Sciatic nerve (tissue), 2 donors: Measurements from ENCODE around the gene ACER2. TPM values are rescaled to one million over a fixed set of nuclear protein-coding genes. Genes with fewer than 3 reads are reported as not detected.
"Not testable (repeated sequence)": the region's sequence is repeated elsewhere in the genome, so short reads cannot be mapped to it uniquely, and the experiment has no call there.

ENCODE experiments used
- ATAC-seq: fragments of 200-7000 bp; cut with Tn5 transposase; one replicate; pipeline ENCODE4 v1.9.1; 2020; ENCODE audit warnings: mild to moderate bottlenecking, moderate library complexity
- DNase-seq: peaks from one replicate; pipeline ENCODE4 v3.0.0-alpha.2; 2020; ENCODE audit warnings: low spot score
- intact Hi-C: fragments of 100-400 bp; cut with DNase I; formaldehyde crosslinking; loops from one replicate; pipeline ENCODE4 v1.14.2; 2022
- total RNA-seq: library from RNA; stranded (reverse); fragmentation: NEBNext Ultra II Directional; extraction: Animal tissue kit (Norgen Biotek cat#: 25700); gene quantifications from one replicate; pipeline ENCODE4 v1.2.1, GENCODE V29; 2021
- donor health status: DM: no; HTN: no; CAD: no.
- donor health status: DM: no; HTN: no; CAD: no.

The ACER2 gene
- total RNA-seq: 10.7 TPM

- ATAC-seq (peak; percentile 98), DNase-seq (peak; percentile 97)
- intact Hi-C loops: no loop called here
Measured at GRCh38 chr9:19408693-19409400, at the start of gene ACER2. TSS of gene ACER2 (plus strand) at chr9:19409009. CDS start at chr9:19409085, 76 bp downstream.

DNA sequence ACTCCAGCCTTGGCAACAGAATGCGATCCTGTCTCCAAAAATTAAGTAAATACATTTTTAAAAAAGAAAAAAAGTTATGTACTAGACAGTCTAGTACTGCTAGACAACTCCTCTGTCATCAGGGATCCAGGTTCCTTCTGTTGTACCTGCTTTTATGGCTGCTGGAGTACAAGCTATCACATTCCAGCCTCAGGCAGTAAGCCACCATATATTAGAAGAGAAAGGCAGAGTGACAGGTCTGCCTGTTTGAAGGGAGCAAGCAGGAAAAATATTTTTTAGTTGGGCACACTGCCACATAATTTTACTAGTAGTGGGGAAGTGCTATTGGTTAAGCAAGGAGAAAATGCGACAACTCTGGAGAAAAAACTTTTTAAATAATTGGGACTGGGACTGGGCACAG lies 39.7 kb upstream of the ACER2 start:
- intact Hi-C loops: no loop called here
- DNase-seq (no peak), ATAC-seq (no peak)

DNA sequence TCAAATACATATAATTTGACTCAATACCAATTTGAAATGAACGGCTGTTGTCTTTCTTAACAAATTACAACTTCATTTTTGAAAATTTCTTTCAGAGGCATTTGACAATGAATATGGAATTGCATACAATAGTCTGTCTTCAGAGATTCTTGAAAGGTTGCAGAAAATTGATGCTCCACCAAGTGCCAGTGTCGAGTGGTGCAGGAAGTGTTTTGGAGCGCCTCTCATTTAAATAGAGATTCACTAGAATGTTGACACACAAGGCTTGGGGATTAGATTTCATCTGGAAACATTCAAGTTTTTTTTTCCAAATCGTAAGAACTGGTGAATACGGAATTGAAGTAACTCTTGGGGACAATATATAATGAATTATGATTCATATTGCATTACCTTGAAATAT lies 36.9 kb upstream of the ACER2 start:
- intact Hi-C loops: no loop called here
- no peak for DNase-seq
- ATAC-seq: no peak

DNA sequence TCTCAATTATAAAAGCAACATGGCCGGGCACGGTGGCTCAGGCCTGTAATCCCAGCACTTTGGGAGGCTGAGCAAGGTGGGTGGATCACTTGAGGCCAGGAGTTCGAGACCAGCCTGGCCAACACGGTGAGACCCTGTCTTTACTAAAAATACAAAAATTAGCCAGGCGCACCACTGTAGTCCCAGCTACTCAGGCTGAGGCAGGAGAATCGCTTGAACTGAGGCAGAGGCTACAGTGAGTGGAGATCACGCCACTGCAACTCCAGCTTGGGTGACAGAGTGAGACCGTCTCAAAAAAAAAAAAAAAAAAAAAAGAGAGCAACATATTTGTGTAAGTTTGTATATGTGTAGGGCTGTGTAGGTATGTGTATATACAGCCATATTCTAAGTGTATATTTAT lies 36.2 kb upstream of the ACER2 start:
- intact Hi-C loops: no loop called here
- DNase-seq (no peak), ATAC-seq (no peak)

GRCh38 chr9:19373527-19373926 lies 35.3 kb upstream of the ACER2 start:
- DNase-seq (no peak), ATAC-seq (no peak)
- intact Hi-C loops: no loop called here

DNA sequence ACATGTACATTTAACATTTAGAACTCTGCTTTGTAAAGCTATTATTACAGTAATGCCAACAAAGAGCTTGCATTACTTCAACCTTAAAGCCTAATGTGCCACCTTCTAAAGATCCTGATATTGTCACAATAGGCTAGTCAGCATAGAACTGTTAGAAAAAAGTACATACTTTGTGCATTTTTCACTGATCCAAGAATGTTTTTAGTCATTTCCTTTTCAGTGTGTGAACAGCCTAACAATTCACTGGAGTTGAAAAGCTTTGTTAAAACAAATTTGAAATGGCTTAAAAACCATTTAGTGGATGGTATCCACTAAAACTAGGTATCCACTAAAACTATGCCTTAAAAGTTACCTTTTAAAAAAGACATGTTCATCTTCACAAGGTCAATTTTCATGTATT lies 33.3 kb upstream of the ACER2 start:
- no peak for ATAC-seq
- intact Hi-C loops: no loop called here
- DNase-seq: no peak

GRCh38 chr9:19376931-19377330 lies 31.9 kb upstream of the ACER2 start:
- intact Hi-C loops: no loop called here
- DNase-seq: no peak
- no peak for ATAC-seq

DNA sequence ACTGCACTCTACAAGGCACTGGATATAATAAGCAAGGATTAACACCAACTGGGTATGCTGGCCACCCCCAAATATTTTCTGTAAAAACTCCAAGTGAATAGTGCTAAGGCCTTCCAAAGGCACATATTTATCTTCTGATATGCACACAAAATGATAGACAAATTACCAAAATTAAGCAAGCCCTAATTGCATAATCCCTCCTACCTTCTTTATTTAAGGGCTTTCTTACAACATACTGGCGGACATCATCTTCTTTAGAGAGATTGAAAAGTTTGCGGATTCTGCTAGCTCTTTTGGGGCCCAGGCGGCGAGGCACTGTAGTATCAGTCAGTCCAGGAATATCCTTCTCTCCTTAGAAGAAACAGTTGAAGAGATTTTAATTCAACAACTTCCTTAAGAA lies 30.6 kb upstream of the ACER2 start:
- DNase-seq: no peak
- no peak for ATAC-seq
- intact Hi-C loops: no loop called here

GRCh38 chr9:19378647-19379046 lies 30.2 kb upstream of the ACER2 start:
- ATAC-seq: no peak
- DNase-seq: no peak
- intact Hi-C loops: no loop called here

- intact Hi-C loops: no loop called here
- no peak for DNase-seq
- no peak for ATAC-seq
Measured at GRCh38 chr9:19379283-19379682, 29.5 kb upstream of the ACER2 start.

DNA sequence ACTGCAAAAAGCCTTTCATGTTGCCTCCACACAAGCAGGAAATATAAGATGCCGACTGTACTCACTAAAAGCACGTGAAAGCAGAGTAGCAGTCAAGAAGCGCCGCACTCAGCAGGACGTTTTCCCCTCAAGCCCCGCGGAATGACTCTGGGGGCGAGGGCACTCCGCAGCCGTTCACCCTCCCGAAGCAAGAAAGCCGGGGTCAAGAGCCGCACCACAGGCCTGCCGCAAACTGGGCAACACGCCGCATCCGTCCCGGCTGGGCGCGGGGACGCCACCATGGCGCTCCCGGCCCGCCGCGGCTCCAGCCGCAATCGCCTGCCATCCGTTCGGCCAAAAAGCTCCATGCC lies 29.1 kb upstream of the ACER2 start:
- peak; percentile 64 for ATAC-seq
- DNase-seq: no peak
- intact Hi-C loops: no loop called here

DNA sequence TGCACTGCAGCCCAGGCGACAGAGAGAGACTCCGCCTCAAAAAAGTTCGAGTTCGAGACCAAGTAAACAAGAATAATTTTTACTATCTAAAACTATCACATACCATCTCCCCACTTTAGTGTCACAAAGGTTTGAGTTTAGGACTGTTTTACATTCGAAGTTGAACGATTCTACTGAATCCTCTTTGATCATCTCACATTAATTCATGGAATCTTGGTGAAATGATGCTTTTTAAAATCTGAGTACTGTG lies 28.1 kb upstream of the ACER2 start:
- ATAC-seq (no peak), DNase-seq (no peak)
- intact Hi-C loops: no loop called here

GRCh38 chr9:19381656-19382055 lies 27.2 kb upstream of the ACER2 start:
- DNase-seq (no peak), ATAC-seq (no peak)
- intact Hi-C loops: no loop called here

DNA sequence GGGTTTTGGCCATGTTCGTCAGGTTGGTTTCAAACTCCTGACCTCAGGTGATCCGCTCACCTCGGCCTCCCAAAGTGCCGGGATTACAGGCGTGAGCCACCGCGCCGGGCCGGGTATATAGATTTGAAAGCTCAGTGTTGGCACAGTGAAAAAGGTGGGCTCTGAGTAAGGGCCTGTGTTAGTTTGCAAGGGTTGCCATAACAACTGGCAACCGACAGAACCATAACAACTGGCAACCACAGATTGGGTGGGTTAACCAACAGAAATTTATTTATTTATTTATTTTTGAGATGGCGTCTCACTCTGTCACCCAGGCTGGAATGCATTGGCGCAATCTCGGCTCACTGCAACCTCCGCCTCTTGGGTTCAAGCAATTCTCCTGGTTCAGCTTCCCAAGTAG lies 23.6 kb upstream of the ACER2 start:
- DNase-seq, ATAC-seq, intact Hi-C loops: not testable (repeated sequence)

DNA sequence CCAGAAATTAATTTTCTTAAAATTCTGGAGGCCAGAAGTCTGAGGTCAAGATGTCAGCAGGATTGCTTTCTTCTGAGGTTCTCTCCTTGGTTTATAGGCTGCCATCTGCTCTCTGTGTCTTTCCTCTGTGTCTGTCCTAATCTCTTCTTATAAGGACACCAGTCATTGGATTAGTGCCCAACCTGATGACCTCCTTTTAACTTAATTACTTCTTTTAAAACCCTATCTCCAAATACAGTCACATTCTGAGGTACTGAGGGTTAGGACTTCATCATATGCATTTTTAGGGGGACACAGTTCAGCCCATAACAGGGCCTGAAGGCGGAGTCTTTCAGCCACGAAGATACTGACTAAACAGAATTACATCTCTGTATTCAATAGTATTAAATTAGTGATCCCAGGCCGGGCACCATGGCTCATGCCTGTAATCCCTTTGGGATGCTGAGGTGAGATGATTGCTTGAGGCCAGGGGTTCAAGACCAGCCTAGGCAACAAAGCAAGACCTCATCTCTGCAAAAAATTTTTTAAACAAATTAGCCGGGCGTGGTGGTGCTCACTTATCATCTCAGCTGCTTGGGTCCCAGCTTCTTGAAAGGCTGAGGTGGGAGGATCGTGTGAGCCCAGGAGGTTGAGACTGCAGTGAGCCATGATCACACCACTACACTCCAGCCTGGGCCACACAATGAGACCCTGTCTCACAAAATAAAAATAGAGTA lies 22.9 kb upstream of the ACER2 start:
- DNase-seq: no peak
- no peak for ATAC-seq
- intact Hi-C loops: no loop called here

GRCh38 chr9:19386502-19387044 lies 22.2 kb upstream of the ACER2 start:
- intact Hi-C loops: no loop called here
- ATAC-seq: no peak

DNA sequence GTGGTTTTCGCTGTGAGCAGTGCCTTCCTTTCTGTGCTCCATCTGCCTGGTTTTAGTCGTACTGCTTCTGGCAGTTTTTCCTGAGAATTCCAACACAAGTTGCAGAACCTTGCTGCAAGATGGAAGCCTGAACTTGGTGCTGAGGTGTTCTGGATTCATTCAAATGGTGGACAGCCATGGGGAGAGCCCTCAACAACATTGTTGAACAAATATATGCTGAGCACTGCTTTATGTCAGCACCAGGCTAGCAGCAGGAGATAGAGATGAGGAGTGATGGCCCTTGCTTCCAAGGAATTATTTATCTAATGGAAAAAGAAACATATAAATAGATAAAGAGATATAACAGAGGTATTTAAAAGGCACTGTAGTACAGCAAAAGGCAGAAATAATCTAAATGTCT lies 21.5 kb upstream of the ACER2 start:
- intact Hi-C loops: no loop called here
- DNase-seq: no peak
- ATAC-seq: no peak

More at GRCh38 chr9:19386502-19387044, 22.2 kb upstream of the ACER2 start:
- no peak for DNase-seq

- ATAC-seq, intact Hi-C loops, DNase-seq: not testable (repeated sequence)
Measured at GRCh38 chr9:19389539-19389938, 19.3 kb upstream of the ACER2 start.

DNA sequence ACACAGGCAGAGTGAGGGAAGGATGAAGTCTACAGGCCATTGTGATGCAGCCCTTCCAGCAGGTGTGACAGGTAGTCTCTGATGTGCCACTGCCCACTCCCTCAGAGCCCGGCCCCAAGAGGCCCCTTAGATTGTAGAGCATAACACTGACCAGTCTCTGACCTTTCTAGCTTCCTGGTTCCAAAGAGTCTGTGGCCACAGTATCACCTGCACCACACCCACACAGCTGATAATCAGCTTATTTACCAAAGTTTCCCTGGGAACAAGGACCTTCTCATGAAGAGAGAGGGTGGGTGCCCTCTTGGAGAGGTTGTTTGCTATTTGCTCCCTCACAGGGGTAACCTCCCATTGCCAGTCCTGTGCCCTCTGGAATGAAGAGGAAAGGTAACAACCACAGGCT lies 11.0 kb upstream of the ACER2 start:
- ATAC-seq (no peak), DNase-seq (no peak)
- intact Hi-C loops: no loop called here

GRCh38 chr9:19403231-19403630 lies 5.6 kb upstream of the ACER2 start:
- intact Hi-C loops, DNase-seq, ATAC-seq: not testable (repeated sequence)
